NCI-H1417 (cell line): Measurements from ENCODE around the gene TBC1D9.

Experiments
- DNase-seq, 3 experiments: peaks; one replicate each; lab custom pipeline; 2025; lab: John Stamatoyannopoulos, UW

TBC1D9 gene

DNA sequence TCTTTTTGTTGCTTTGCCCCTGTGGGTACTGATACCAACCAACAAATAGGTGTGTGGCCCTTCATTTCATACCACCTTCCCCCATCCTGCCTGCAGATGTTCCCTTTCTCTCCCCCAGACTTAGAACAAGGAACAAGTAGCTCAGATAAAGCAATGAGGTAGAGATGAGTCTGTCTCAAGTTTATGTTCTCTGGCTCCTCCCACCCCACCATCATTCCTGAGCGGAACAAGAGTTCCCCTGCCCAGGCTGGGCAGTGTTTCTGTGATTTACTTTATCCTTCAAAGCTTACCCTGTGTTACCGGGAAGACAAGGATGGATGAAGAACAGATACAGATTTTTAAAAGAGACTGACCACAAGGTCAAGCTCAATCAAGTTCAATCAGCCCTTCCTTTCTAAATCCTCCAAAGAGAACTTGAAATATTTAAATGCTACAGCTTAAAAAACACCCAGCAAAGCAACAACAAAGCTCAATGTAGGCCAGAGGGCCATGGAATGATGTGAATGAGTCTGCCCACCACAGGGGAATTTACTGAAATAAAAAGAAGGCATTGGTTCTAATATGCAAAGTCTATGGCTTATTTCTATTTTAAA lies 107.4 kb downstream of the TBC1D9 start:
- no peak for DNase-seq

DNA sequence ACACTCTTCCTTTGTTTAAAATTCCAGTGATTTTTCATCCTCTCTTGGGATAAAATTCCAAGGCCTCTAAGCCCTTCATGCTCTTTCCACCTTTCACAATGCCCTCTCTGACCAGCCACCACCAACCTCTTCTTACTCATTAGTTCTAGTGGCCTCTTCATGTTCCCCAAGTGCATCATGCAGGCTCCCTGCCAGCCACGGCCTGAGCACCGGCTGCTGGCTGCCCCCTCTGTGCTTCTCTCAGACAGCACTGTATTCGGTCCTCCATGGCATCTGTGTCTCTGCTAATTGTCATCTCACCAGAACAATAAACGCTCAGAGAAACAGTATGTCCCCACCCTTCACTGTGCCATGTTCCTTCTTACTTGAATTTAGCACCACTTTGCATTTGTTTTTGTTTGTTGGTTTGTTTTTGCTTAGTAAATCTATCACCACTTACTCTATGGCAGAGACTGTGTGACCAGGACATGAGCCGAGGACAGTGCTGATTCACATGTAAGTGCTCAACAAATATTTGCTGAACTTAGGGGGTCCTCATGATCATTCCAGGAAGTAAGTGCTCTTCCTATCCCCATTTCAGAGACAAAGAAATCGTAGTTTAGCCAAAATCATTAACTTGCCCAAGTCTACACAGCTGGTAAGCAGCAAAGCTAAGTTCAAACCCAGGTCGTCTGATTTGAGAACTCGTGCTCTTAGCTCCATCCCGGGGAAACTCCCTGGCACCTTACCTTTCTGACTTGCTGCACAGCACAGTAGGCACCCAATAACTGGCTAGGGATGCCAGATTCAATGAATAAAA lies 110.4 kb downstream of the TBC1D9 start:
- DNase-seq: peak in 1 of 3 experiments; percentile 48

DNA sequence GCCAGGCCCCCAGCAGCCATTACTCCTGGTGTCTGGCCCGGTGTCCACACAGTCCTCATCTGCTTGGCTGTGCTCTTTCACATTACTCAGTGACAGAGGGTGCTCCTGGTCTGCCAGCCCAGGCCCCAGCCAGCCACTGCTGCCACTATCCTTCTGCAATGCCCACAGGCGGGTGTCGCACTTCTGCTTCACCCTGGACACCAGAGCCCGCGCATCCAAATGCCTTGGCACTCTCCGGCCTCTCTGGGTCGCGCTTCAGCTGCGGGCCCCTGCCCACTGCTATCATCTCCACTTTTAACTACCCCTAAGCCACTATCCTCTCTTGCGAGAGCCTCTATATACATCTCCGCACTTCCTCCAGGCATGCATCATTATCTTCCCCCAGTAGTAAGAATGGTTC lies 111.0 kb downstream of the TBC1D9 start:
- DNase-seq: no peak

DNA sequence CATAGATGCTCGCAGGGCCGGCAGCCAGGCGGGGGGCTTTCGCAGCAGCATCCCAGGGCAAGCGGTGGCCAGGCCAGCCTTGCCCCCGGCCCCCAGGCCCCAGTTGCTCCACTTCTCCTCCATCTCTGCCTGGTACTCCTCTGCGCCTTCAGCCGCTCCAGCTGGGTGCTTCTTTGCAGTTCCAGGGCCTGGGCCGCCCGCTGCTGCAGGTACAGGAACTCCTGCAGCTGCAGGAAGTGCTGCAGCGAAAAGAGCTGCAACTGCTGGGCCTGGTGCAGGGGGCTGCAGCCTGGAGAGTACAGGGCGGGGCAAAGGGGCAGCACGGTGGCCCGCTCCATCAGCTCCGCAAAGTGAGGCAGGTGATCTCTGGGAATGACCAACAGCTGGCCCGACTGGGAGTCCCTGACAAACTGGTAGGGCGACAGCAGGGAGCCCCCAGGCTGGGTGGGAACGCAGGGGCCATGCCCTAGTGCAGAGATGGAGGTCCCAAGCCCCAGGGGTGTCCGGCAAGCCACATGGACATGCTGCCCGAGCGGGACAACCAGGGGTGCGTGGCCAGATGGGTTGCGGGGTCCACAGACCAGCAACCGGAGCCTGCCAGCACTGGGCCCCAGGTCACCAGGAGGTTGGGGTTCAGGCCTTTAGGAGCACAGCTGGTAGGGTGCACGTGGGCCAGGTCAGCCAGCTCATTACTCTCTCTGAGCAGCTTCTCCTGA lies 111.6 kb downstream of the TBC1D9 start:
- no peak for DNase-seq

DNA sequence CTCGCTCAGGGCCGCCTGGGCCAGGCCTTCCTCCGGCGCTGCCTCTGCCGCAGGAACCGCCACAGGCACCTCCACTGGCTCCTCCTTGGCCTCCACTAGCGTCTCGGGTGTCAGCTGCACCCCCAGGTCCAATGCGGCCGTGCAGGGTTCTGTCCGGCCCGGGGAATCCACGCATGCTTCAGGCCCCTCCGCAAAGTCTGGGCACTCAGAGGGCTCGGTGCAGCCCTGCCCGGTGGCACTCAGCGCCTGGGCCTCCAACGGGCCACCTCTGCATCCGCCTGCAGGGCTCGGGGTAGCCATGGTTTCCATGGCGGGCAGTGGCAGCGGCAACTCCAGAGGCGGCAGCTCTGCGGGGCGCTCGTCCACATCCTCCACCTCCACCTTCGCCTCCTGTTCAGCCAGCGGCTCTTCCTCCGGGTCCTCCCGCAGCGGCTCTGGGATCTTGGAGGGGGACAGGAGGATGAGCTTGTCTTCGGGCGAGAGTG lies 112.6 kb downstream of the TBC1D9 start:
- no peak for DNase-seq

DNA sequence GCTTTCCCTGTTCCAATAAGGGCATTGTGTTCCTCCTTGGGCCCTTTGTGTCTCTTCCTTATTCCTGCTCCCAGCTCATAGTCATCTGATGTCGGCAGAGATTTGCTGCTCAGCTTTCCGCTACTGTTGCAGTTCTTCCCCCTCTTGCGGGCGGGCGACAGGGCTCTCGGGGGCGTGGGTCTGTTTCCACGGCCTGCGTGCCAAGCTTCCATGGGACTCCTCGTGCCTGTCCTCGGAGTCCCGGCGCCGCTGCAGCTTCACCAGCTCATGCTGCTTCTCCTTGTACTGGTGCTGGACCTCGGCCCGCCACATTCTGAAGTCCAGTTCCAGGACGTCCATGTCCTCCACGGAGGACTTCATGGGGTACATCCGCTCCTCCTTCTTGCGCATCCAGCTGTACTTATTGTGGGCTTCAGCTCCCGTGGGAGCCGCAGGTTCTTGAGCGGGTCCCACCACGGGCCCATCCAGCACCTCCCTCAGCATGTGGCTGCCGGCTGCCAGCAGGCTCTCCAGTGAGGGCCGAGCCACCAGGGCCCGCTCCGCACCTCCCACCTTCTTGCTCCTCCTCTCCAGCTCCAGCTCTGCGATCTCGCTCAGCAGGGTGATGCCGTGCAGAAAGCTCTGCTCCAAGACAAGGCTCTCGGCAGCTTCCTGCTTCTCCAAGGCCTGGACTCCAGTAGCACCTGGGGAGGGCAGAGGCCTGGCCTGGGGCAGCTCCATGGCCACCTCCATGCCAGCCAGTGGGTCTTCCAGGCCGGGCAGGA lies 113.3 kb downstream of the TBC1D9 start:
- DNase-seq: no peak

DNA sequence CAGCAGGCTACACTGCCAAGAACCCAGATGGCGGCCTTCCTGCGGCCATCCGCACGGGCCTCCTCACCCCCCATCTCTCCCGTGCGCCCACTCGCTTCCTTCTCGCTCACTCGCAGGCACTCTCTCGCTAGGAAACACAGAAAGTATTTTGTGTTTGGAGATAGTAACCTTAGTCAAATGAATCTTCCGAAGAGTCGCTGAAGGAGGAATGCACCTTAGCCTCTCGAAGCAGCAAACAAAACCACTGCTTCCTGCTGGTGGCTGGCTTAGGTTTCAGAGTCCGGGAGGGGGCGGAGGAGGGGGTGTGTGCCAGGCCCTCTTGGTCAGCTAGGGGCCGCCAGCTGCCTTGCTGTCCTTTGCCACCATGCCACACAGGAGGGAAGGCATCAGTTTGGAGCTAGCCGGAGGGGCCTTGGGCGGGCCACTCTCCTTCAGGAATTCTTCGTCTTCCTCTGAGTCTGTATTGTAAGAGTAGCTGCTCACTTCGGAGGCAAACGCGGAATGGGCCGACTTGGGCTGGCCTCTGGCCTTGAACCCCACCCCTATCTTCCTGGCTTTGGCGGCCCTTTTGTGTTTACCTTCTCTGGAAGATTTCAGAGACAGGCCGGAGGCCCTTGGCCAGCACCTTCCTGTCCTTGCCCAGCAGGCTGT lies 114.3 kb downstream of the TBC1D9 start:
- no peak for DNase-seq

DNA sequence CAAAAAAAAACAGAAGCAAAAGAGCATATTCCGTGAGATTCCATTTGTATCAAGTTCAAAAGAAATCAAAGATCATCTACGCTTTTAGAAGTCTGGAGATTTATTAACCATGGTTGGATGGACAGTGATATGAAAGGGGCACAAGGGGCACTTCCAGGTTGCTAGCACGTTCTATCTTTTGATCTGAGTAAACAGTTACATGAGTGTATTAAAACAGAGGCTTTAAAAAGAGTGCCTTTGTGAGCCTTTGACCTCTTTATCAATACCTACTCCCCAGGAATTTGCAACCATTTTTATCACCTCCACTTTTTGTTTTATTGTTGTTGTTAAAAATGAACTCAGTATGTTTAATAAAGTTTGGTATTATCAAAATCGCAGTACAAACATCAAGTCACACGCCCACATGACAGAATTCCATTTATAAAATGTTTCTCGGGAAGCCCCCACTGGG lies 115.1 kb downstream of the TBC1D9 start:
- no peak for DNase-seq

DNA sequence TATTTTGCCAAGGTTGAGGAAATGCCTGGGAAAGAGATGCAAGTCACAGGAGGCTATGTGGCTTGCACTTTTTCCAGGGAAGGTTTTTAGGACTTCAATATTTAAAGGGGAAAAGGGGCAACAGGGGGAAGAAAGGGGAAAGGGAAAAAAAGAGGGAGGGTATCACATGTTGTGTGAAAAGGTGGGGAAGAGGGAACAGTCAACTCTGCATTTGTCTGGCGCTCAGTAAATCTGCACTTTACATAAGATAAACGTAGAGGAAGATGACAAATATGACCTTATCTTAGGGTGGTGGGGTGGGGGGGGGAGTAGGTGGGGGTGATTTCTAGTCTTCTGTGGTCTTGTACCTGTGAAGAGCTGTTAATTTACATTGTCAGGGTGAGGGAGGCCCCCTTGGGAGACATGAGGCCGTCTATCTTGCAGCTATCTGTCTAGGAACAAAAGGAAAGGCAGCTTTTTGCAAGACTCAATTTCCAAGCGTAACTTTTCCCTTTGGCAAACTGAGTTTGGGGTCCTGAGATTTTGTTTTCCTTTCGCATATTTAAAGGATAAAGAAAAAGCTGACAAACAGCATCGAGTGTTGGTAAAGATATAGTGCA lies 115.9 kb downstream of the TBC1D9 start:
- no peak for DNase-seq

DNA sequence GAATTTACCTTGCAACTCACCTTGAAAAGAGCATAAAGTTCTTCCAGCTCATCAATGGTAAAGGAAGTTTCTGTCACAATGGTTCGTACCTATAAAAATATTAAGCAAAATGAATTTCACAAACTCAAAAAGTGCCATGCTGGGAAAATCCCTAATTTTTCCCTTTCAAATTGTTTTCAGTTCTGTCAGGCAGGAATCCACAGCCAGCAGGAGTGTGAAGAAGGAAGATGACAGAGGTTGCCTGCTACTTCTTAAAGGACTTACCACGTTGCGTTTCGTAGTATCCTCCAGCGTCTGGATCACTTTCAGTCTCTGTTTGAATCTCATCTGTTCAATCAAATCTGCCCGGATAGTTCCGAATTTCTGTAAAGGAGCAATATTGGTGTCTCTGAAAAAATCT lies 117.1 kb downstream of the TBC1D9 start:
- no peak for DNase-seq

DNA sequence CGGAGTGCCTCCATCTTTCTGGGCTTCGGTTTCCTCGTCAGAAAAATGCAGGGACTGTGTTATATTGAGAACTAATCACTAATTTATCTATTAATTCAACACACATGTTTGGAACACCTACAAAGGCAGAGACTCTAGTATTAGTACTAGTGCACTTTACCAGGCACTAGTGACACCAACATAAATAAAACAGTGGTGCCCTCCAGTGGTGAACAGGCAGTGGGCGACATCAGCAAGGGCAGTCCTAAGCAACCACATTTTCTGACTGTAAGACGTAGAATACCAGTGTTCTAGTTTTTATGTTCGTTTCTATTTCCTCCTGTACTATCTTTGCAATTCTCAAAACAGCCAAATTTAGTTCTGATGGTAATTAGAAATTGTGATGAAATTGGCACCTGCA lies 118.3 kb downstream of the TBC1D9 start:
- peak; percentile 9 to 60 (median 40) for DNase-seq

DNA sequence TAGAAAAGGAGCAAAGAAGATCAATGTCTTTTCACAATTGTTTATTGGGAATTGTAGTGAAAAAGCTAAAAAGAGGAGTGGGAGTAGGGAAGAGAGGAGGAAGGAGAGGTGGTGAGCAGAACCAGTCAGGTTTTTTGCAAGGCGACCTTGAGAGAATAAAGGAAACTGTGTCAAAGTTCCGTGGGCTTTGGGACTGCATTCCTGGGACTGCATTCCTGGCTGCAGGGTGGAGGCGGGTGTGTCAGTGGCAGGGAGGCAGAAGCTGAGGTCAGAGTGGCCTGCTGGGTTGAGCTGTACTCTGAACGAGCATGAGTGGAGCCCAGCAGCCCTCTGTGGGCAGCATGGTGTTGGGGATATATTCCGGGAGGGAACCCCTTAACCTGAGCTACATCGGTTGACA lies 120.6 kb downstream of the TBC1D9 start:
- no peak for DNase-seq

DNA sequence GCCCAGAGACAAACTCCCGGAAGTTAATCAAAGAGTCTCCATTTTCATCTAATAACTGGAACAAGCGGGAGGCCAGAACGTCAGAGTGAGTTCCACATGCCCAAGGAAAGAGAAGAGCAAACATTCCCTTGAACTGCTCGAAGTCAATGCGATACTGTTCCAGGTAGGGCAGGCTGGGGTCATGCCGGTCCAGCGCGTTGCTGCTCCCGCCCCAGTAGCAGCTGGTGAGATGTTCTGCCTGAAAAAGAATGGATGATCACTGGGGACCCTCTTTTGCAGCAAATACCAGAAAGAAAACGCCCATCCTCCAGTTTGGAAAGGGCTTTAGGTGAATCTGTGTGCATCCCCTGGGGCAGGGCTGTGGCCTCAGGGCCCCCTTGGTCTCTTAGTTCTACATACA lies 122.2 kb downstream of the TBC1D9 start:
- no peak for DNase-seq

DNA sequence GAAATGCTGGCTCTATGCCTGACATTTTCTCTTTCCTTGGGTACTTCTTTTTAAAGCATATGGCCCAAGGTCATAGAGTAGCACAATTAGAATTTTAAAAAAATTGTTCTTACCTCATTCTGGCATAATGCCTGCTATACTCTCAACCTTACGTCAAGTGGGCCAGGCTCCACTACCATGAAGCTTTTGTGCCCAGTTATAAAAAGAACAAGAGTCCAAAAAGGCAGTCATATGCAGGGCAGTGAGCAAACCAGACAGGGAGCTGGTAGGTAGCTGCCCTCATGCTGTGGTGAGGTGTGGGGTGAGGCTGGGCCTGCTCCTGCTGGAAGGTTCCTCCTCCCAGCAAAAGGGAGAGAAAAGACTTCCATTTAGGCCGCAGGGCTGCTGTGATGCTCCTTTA lies 123.1 kb downstream of the TBC1D9 start:
- no peak for DNase-seq

DNA sequence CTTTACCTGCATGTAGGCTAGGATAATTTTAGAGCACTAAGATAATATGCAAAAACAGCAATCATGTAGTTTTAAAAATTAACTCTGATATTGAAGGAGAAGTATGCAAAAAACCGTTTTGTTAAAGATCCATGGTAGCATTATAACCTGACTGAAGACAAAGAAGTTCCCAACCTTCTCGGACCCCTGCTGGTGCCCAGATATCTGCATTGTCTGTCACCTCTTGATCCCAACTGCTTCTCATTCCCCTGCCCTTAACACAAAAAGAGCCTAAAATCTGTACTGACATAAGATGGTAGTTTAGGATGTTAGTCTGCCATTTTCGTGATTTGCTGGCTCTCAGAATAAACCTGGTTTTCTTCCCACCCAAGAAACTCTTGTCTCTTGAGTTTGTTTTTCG lies 125.9 kb downstream of the TBC1D9 start:
- no peak for DNase-seq

DNA sequence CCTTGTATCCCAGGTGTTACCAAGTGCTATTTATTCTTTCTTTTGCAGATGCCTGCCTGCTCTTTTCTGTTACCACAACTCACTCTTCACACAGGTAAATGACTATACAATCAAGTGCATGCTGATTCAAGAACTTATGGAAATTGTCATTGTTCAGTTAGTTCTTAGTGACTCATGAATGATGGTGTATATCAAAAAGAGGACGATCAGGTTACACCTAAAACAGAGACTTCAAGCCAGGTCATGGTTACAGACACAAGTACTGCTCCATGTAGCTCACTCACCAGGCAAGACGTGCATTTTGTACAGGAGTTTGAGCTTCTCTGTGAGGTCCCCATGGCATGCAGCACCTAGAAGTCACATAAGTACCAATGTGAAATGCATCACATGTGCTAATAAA lies 128.2 kb downstream of the TBC1D9 start:
- peak in 1 of 3 experiments; percentile 29 for DNase-seq

DNA sequence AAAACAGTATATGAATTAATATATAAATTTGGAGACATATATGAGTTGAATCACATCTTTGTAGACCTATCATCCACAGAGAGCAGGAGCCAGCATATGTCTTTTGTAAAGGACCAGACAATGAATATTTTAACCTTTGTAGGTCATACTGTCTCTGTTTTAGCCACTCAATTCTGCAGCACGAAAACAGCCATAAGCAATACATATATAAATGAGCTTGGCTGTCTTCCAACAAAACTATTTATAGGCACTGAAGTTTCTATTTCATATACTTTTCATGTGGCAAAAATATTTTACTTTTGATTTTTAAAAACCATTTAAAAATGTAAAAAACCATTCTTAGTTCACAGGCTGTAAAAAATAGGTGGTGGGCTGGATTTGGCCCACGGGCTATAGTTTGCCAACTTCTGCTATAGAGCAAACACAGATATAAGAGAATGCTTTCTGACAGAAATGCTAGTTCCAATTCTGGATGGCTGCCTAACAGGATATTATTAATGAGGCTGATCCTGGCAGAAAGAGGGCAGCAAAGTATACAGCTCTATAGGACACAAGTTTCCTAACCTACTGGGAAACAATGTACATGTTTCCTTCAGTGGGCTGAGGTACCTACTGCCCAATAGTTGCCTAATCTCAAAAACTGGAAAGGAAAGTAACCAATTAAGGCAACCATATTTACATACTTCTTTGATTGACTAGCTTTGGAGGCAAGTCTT lies 129.4 kb downstream of the TBC1D9 start:
- DNase-seq: peak in 1 of 3 experiments; percentile 13

DNA sequence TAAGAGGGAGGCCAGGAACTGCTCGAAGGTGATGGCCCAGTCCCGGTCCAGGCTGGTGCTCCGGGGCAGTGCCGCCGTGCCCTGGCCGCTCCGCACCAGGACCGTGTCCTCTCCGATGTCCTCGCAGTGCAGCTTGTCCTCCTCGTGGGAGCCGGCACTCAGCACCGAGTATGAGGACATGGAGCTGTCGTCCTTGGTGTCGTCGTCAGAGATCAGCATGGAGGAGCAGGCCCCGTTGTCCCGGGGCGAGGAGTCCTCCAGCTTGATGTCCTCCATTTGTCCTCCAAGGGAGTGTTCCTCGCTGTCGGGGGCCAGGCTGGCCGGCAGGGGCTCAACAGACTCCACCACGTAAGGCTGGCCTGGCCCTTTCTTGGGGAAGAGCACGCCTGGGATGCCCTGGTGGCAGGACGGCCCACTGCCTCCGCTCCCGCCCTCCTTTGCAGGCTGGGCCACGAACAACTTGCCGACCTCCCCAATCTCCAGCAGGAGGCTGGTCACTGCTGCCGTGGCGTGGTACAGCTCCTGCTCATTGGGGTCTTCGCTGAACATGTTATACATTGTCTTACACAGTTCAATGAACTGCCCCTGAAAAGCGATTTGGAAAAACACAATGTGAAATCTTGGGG lies 133.7 kb downstream of the TBC1D9 start:
- DNase-seq: no peak

DNA sequence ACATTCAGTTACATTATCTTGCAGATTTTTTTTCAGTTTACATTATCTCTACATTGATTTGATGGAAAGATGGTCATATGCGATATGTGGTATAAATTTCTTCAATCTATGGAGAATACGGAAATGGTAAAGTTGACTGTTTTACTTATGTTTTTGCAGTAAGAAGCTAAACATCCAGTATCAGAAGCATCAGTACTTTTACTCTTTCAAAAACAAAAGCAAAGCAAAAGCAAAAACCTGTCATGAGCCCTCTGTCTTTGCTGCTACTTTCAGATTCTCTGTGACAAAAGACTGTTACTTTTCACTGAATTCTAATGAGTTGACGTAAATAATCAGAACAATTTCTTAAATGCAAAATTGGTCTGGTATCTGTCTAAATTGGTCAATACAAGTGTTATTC lies 135.0 kb downstream of the TBC1D9 start:
- DNase-seq: no peak
